Endometrium (tissue), 2 donors: ENCODE measurements around the gene SPESP1.

Source experiments
- FAIRE-seq: peaks from 2 replicates; lab custom pipeline; 2012; peaks lifted over from hg19 to GRCh38; lab: Jason Lieb, UNC
- donor health status: control.
- donor health status: control.

Gene SPESP1

GRCh38 chr15:68992696-68993095, 62.4 kb downstream of the SPESP1 start:
- no peak for FAIRE-seq

DNA sequence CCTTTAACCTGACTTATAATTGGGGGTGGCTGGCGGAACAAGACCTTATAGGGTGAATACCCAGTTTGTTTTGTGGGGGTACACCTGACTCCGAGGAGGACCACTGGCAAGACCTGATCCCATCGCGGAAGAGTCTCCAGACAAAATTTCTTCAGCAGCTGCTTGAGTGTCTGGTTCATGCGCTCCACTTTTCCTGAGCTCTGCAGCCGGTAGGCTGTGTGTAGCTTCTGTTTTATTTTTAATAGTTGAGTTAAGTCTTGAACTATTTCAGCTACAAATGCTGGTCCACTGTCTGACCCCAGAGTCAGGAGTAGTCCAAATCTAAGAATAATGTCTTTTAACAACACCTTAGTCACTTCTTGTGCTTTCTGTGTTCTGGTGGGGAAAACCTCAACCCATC, 63.0 kb downstream of the SPESP1 start:
- no peak for FAIRE-seq

DNA sequence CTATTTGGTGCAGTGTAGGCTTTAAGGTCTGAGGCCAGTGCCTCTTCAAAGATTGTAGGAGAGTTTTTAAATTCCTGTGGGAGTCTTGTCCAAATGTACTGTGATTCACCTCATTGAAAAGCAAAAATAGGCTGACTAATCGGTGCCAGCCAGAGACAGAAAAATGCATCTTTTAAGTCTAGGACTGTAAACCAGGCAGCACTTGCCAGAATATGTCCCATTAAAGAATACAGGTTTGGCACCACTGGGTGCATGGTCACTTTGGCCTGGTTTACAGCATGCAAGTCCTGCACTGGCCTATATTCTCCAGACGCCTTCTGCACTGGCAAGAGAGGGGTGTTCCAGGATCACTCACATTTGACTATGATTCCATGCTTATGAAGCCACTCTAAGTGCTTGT, 63.8 kb downstream of the SPESP1 start:
- no peak for FAIRE-seq

DNA sequence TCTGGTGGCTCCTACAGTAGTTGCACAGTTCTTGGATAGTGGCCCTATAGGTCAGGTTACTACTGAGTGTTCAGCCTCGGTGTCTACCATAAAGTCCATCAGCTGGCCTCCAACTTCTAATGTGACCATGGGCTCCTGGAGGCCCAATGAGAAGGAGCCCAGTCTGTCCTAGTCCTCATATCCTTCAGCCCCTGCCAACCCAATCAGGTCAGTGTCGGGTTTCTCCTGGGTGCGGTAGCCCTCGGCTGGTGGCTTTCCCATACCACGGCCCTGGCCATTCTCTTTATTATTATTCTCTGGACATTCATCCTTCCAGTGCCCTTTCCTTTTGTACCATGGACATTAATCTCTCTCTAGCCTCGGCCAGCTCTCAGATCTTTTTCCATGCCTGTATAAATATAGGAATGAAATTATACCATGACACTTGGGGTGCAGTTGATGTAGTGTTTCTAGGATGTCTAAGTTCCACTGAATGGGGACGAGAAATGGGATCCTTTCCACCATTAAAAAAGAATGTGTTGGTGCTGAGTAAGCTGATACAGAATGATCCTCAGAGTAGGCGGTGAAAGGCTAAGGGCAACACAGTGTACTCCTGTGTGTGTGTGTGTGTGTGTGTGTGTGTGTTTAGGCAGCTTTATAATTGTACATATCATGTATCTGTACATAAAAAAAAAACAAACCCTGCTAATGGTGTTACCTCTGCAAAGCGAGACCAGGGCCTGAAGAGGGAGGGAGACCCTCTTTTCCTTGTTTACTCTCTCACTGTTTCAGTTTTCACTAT, 64.8 kb downstream of the SPESP1 start:
- FAIRE-seq, result no peak
